T-helper 2 cell (primary cell): ENCODE results near the gene PPP1R7.

Experiments
- DNase-seq, 5 experiments: peaks; one replicate each; pipeline versions ENCODE4 v3.0.0 to v3.0.0-alpha.2; 2012 to 2022

Gene PPP1R7

GRCh38 chr2:241141214-241141770, 9.0 kb upstream of the PPP1R7 start:
- no peak for DNase-seq

- no peak for DNase-seq
These were observed 8.2 kb upstream of the PPP1R7 start for GRCh38 chr2:241142063-241142462.

GRCh38 chr2:241142593-241142992, 7.7 kb upstream of the PPP1R7 start:
- DNase-seq, result no peak

- DNase-seq, result no peak
These were observed 4.0 kb upstream of the PPP1R7 start for GRCh38 chr2:241146286-241146685.

- no peak for DNase-seq
These were observed 2.9 kb upstream of the PPP1R7 start for GRCh38 chr2:241147336-241147735.

GRCh38 chr2:241148239-241148638, 2.0 kb upstream of the PPP1R7 start:
- no peak for DNase-seq

- peak; percentile 78 to 97 (median 88) for DNase-seq
These were observed 1.2 kb upstream of the PPP1R7 start, which contains the start of gene PASK for GRCh38 chr2:241148891-241149674. Gene PASK (minus strand): TSS chr2:241149472. CDS start chr2:241143032, 6,440 bp downstream.

GRCh38 chr2:241149675-241149924, 667 bp upstream of the PPP1R7 start:
- no peak for DNase-seq

- DNase-seq, result no peak
These were observed 628 bp downstream of the PPP1R7 start for GRCh38 chr2:241150660-241151530.

GRCh38 chr2:241151934-241152660, 1.8 kb downstream of the PPP1R7 start:
- DNase-seq, result no peak

GRCh38 chr2:241153616-241154015, 3.3 kb downstream of the PPP1R7 start:
- DNase-seq, result peak in 1 of 5 experiments; percentile 51

GRCh38 chr2:241154915-241155314, 4.6 kb downstream of the PPP1R7 start:
- no peak for DNase-seq

GRCh38 chr2:241155936-241156335, 5.7 kb downstream of the PPP1R7 start:
- DNase-seq, result no peak

- no peak for DNase-seq
These were observed 6.7 kb downstream of the PPP1R7 start for GRCh38 chr2:241156971-241157441.

- DNase-seq, result no peak
These were observed 7.7 kb downstream of the PPP1R7 start for GRCh38 chr2:241157841-241158545.

- no peak for DNase-seq
These were observed 8.3 kb downstream of the PPP1R7 start for GRCh38 chr2:241158546-241158900.

GRCh38 chr2:241159116-241159515, 8.8 kb downstream of the PPP1R7 start:
- no peak for DNase-seq

- no peak for DNase-seq
These were observed 10.1 kb downstream of the PPP1R7 start for GRCh38 chr2:241160318-241160717.

- DNase-seq, result no peak
These were observed 11.5 kb downstream of the PPP1R7 start for GRCh38 chr2:241161646-241162281.

- DNase-seq, result no peak
These were observed 13.4 kb downstream of the PPP1R7 start for GRCh38 chr2:241163601-241164118.

- no peak for DNase-seq
These were observed 18.1 kb downstream of the PPP1R7 start for GRCh38 chr2:241168366-241168765.

- no peak for DNase-seq
These were observed 23.3 kb downstream of the PPP1R7 start for GRCh38 chr2:241173557-241173956.
